Neural cell (in vitro differentiated cells): ENCODE measurements around the gene ZFR.

Experiments
- CTCF ChIP-seq: fragments of 450-650 bp; IDR thresholded peaks from 2 replicates; pipeline ENCODE4 v1.5.1; 2014; ENCODE audit warnings: antibody characterized with exemption, mild to moderate bottlenecking, moderate library complexity; ENCODE audit not compliant: poor library complexity, severe bottlenecking
- EZH2 ChIP-seq: fragments of 200-600, 300-800 bp; shearing (Covaris generic), sonication (generic); IDR thresholded peaks from 2 replicates; pipeline ENCODE4 v1.6.1; 2014; ENCODE audit warnings: antibody characterized with exemption, low read length, borderline replicate concordance, mild to moderate bottlenecking; ENCODE audit not compliant: insufficient read depth, poor library complexity, severe bottlenecking
- MXI1 ChIP-seq: fragments of 450-650 bp; conservative IDR thresholded peaks from 2 replicates; pipeline ENCODE4 v1.6.1; 2014; ENCODE audit warnings: antibody characterized with exemption, mild to moderate bottlenecking; ENCODE audit not compliant: poor library complexity, severe bottlenecking
- SMC3 ChIP-seq: fragments of 450-650 bp; conservative IDR thresholded peaks from 2 replicates; pipeline ENCODE4 v1.6.1; 2014; ENCODE audit warnings: antibody characterized with exemption, mild to moderate bottlenecking, moderate library complexity; ENCODE audit not compliant: poor library complexity

- no peak for TF ChIP-seq CTCF
- TF ChIP-seq EZH2 = no peak
- no peak for TF ChIP-seq SMC3
- TF ChIP-seq MXI1 = no peak
These were observed 42.5 kb upstream of the ZFR start for GRCh38 chr5:32487008-32487407.
